ENCODE results near the gene GJB3. TPM values are rescaled to one million over a fixed set of nuclear protein-coding genes. Genes with fewer than 3 reads are reported as not detected.

The GJB3 gene
- total RNA-seq, 4 donors from 2014 or later: 1.0 to 4.7 TPM; not detected in 2

- TF ChIP-seq POLR2A (IDR thresholded peaks at IDR 0.05) (no peak), CTCF (IDR thresholded peaks at IDR 0.05) (peak; percentile 47 to 73 (median 58))
- peak; percentile 33 to 43 for DNase-seq
- Histone ChIP-seq H3K27ac (peak overlapping the region in 1 of 2 donors; percentile 5), H3K4me1 (peaks cover 0 to 2% of the 10 kb centered on the region in 2 donors), H3K36me3 (no peaks in the 10 kb centered on the region), H3K27me3 (peaks cover under 1 to 14% of the 10 kb centered on the region in 2 donors), H3K4me3 (no peak overlapping the region), H3K9me3 (no peaks in the 10 kb centered on the region)
- intact Hi-C loops (cut with DNase I; ENCODE audit: low total_unique reads): loop anchor here (5.0 kb wide), 1 partner anchor 66 kb away; no protein-coding TSS in a partner anchor
Measured at GRCh38 chr1:34786521-34787325, 5.7 kb downstream of the GJB3 start.

GRCh38 chr1:34787461-34788420 lies 6.7 kb downstream of the GJB3 start:
- no peak for TF ChIP-seq POLR2A (IDR thresholded peaks at IDR 0.05)
- TF ChIP-seq CTCF (IDR thresholded peaks at IDR 0.05): no peak
- Histone ChIP-seq H3K27me3 (peaks cover 0 to 3% of the 10 kb centered on the region in 2 donors), H3K4me3 (no peak overlapping the region), H3K4me1 (no peaks in the 10 kb centered on the region), H3K27ac (peak overlapping the region in 1 of 2 donors; percentile 52), H3K36me3 (no peaks in the 10 kb centered on the region), H3K9me3 (no peaks in the 10 kb centered on the region)
- no peak for DNase-seq
- intact Hi-C loops (cut with DNase I; ENCODE audit: low total_unique reads): loop anchor here (5.0 kb wide), 1 partner anchor 65 kb away; no protein-coding TSS in a partner anchor

GRCh38 chr1:34790985-34791384 lies 10.0 kb downstream of the GJB3 start:
- DNase-seq: peak; percentile 33 to 41
- intact Hi-C loops (cut with DNase I; ENCODE audit: low total_unique reads): no loop called here
- no peaks in the 10 kb centered on the region for H3K27me3 ChIP-seq
- no peaks in the 10 kb centered on the region for H3K36me3 ChIP-seq
- no peaks in the 10 kb centered on the region for H3K9me3 ChIP-seq
- TF ChIP-seq POLR2A (IDR thresholded peaks at IDR 0.05) (no peak), CTCF (IDR thresholded peaks at IDR 0.05) (no peak)
- no peak overlapping the region for H3K4me3 ChIP-seq
- peak overlapping the region; percentile 72 to 77 for H3K27ac ChIP-seq
- H3K4me1 ChIP-seq: no peaks in the 10 kb centered on the region

- no peak for DNase-seq
- Histone ChIP-seq H3K36me3 (no peaks in the 10 kb centered on the region), H3K4me1 (no peaks in the 10 kb centered on the region), H3K27ac (peak overlapping the region; percentile 72 to 77), H3K4me3 (no peak overlapping the region), H3K27me3 (no peaks in the 10 kb centered on the region), H3K9me3 (no peaks in the 10 kb centered on the region)
- TF ChIP-seq CTCF (IDR thresholded peaks at IDR 0.05) (no peak), POLR2A (IDR thresholded peaks at IDR 0.05) (no peak)
- intact Hi-C loops (cut with DNase I; ENCODE audit: low total_unique reads): no loop called here
Measured at GRCh38 chr1:34792424-34792823, 11.4 kb downstream of the GJB3 start.
